Ectodermal cell (in vitro differentiated cells): Measurements from ENCODE around the gene DTL.

Experiments
- H3K27ac ChIP-seq: 2 replicates; pipeline ENCODE4 v1.7.0; 2013; ENCODE audit warnings: mild to moderate bottlenecking, low read depth, low read length; ENCODE audit not compliant: insufficient read depth, poor library complexity, severe bottlenecking
- H3K27me3 ChIP-seq: 2 replicates; pipeline ENCODE4 v1.7.0; 2013; ENCODE audit warnings: mild to moderate bottlenecking, low read length; ENCODE audit not compliant: insufficient read depth, control insufficient read depth, poor library complexity, severe bottlenecking
- H3K36me3 ChIP-seq: one replicate; pipeline ENCODE4 v1.7.0; 2013; ENCODE audit warnings: low read length; ENCODE audit not compliant: control insufficient read depth, insufficient read depth
- H3K4me1 ChIP-seq: one replicate; pipeline ENCODE4 v1.7.0; 2013; ENCODE audit warnings: low read length; ENCODE audit not compliant: control insufficient read depth, insufficient read depth
- H3K4me3 ChIP-seq: 2 replicates; pipeline ENCODE4 v1.7.0; 2013; ENCODE audit warnings: low read depth, low read length, control low read depth; ENCODE audit not compliant: insufficient read depth
- H3K9me3 ChIP-seq: 2 replicates; pipeline ENCODE4 v1.7.0; 2013; ENCODE audit warnings: mild to moderate bottlenecking, low read length, moderate library complexity; ENCODE audit not compliant: control insufficient read depth
- WGBS, 2 experiments: methylation state at CpG; one replicate each; pipeline ENCODE4 v1.1.7; 2013; ENCODE audit warnings: missing lambda C conversion rate in 2 of 2; 5-methylcytosine and 5-hydroxymethylcytosine counted together

The DTL gene

DNA sequence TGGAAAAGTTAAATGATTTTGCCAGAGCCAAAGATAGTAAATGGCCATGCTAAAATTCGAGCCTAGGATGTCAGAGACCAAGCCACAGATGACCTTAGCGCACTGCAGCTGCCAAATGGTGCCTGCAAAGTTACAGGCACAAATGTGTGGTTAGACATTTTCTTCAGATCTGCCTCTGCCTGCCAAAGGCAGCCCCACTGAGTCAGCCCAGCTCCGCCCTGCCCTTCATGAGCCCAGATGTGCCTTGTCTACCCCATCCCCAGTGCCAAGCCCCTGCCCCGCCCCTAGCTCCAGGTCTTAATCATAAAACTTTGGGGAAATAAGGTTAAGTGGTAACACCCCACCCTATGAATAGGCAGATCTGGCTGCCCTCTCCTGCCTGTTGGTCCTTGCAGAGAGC, 105.9 kb downstream of the DTL start:
- Histone ChIP-seq H3K4me1 (no peaks in the 10 kb centered on the region), H3K27me3 (no peaks in the 10 kb centered on the region), H3K9me3 (no peaks in the 10 kb centered on the region), H3K27ac (no peak overlapping the region), H3K4me3 (no peak overlapping the region), H3K36me3 (no peaks in the 10 kb centered on the region)
- WGBS, 2 experiments = 94 to 95% methylated on average over 4 of the region's 4 CpGs

DNA sequence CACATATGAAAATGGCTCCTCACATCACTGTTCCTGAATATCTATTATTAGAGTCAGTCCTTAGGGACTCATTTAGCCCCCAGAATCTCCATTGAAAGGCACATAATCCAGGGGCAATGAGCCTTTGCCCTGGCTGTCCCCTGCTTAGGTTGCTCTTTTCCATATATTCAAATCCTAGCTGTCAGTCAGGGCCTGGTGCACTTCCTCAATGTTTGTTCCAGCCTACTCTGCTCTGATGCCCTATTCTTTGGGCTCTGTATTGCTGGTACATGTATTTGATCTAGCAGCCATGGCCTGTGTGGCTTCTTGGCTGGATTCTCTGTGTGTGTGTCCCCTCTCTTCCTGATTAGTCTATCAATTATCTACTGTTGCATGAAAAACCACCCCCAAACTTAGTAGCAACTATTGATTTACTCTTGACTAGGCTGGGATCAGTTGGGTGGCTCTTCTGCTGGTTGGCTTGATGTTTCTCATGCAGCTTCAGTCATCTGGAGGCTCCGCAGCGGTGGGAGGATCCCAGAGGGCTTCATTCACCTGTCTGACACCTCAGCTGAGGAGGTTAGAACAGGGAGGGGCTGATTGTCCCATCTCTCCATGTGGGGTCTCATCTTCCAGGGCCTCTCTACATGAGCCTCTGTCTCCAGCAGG, 107.5 kb downstream of the DTL start:
- no peak overlapping the region for H3K4me3 ChIP-seq
- H3K27me3 ChIP-seq = no peaks in the 10 kb centered on the region
- no peaks in the 10 kb centered on the region for H3K4me1 ChIP-seq
- no peak overlapping the region for H3K27ac ChIP-seq
- 91 to 100% methylated on average over 2 of the region's 2 CpGs for WGBS, 2 experiments
- H3K9me3 ChIP-seq = no peaks in the 10 kb centered on the region
- H3K36me3 ChIP-seq = no peaks in the 10 kb centered on the region

DNA sequence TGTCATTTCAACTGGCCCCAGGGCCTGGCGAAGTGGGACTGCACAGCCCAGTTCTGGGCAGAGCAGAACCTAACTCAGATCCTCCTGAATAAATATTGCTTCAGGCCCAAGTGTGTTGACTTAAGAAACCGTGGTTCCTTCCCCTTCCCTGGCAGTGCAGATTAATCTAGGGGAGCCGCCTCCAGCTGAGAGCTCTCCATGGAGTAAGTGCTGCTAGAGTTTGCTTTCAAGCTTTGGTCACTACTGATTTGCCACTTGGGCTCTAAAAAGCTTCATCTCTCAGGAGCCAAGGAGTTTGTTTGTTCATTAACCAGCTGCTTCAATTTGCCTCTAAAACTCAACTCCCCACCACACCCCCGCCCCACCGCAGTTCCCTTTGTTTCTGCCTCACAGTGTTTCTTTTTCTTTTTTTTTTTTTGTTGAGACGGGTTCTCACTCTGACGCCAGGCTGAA, 112.1 kb downstream of the DTL start:
- Histone ChIP-seq H3K36me3 (no peaks in the 10 kb centered on the region), H3K4me1 (no peaks in the 10 kb centered on the region), H3K9me3 (no peaks in the 10 kb centered on the region), H3K4me3 (no peak overlapping the region), H3K27me3 (no peaks in the 10 kb centered on the region), H3K27ac (no peak overlapping the region)
- WGBS, 2 experiments = 53 to 62% methylated on average over 7 of the region's 7 CpGs

DNA sequence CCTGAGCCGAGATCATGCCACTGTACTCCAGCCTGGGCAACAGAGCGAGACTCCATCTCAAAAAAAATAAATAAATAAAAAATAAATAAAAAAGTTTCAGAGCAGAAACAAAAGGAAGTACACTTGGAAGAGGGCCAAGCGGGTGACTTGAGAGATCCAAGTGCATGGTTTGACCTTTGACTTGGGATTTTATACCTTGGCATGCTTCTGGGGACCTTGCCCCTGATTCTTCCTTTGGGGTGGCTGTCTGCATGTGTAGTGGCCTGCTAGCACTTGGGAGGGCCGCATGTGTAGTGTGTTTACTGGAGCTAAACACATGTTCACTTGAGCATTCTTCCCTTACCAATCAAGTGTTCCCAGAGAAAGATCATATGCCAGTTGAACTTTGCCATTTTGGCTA, 114.0 kb downstream of the DTL start:
- no peak overlapping the region for H3K4me3 ChIP-seq
- H3K36me3 ChIP-seq = no peaks in the 10 kb centered on the region
- 90 to 94% methylated on average over 3 to 4 of the region's 4 CpGs for WGBS, 2 experiments
- no peaks in the 10 kb centered on the region for H3K27me3 ChIP-seq
- H3K27ac ChIP-seq = no peak overlapping the region
- no peaks in the 10 kb centered on the region for H3K4me1 ChIP-seq
- H3K9me3 ChIP-seq = no peaks in the 10 kb centered on the region

DNA sequence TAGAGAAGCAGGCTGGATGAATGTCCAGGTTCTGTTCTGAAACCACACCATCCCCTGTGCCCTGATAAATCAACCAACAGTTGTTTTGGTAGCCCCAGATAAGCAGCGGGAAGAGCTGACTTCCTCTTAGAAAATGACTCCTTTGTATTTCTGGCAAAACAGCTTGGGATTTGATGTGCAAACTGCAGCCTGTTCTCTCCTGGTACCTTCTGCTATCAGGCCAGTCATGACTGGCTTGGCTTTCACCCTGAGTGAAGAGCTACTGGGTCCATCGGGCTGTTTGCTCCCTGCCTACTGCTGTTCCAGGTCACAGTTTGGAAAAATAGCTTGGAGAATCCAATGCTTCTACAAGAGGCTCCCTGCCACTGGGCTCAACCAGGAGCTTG, 116.8 kb downstream of the DTL start:
- 89 to 92% methylated on average over 2 of the region's 2 CpGs for WGBS, 2 experiments
- Histone ChIP-seq H3K27ac (no peak overlapping the region), H3K27me3 (no peaks in the 10 kb centered on the region), H3K36me3 (no peaks in the 10 kb centered on the region), H3K4me1 (no peaks in the 10 kb centered on the region), H3K4me3 (no peak overlapping the region), H3K9me3 (no peaks in the 10 kb centered on the region)

DNA sequence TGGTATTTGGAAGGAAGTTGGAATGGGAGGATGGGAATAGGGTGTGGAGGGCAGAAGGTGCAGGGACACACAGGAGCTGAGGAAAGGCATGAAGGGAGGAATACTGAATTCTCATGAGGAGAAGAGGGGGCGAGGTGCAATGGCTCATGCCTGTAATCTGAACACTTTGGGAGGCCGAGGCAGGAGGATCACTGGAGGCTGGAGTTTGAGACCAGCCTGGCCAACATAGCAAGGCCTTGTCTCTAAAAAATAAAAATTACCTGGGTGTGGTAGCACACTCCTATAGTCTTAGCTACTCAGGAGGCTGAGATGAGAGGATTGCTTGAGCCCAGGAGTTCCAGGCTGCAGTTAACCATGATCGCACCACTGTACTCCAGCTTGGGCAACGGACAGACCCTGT, 117.3 kb downstream of the DTL start:
- no peaks in the 10 kb centered on the region for H3K4me1 ChIP-seq
- H3K9me3 ChIP-seq = no peaks in the 10 kb centered on the region
- H3K27me3 ChIP-seq = no peaks in the 10 kb centered on the region
- no peaks in the 10 kb centered on the region for H3K36me3 ChIP-seq
- H3K4me3 ChIP-seq = no peak overlapping the region
- WGBS, 2 experiments = 91 to 92% methylated on average over 4 of the region's 4 CpGs
- no peak overlapping the region for H3K27ac ChIP-seq

DNA sequence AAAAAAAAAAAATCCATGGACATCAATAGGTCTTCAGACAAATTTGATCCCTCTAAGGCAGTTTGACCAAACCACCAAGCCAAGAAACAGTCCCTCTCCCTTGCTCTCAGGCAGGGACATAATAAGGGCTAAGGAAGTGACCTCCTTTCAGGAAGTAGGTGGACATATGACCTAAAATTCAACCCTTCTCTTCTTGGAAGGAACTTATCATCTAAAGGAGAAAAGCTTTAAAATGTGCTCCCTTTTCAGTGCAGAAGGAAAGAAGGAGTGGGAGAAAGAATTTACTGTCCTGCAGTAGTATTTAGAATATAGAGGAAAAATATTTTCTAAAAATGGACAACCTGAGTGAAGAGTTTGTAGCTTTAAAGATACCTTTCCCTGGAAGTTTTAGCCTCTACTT, 118.1 kb downstream of the DTL start:
- no peaks in the 10 kb centered on the region for H3K9me3 ChIP-seq
- H3K4me1 ChIP-seq = no peaks in the 10 kb centered on the region
- no peak overlapping the region for H3K4me3 ChIP-seq
- H3K36me3 ChIP-seq = no peaks in the 10 kb centered on the region
- H3K27ac ChIP-seq = no peak overlapping the region
- no peaks in the 10 kb centered on the region for H3K27me3 ChIP-seq
